ENCODE data around the gene GCKR. TPM values are rescaled to one million over a fixed set of nuclear protein-coding genes. Genes with fewer than 3 reads are reported as not detected.
"Not testable (repeated sequence)": the region's sequence is repeated elsewhere in the genome, so short reads cannot be mapped to it uniquely, and the experiment has no call there.

GCKR gene
- total RNA-seq, 1 experiment from 2014 or later, result not detected

DNA sequence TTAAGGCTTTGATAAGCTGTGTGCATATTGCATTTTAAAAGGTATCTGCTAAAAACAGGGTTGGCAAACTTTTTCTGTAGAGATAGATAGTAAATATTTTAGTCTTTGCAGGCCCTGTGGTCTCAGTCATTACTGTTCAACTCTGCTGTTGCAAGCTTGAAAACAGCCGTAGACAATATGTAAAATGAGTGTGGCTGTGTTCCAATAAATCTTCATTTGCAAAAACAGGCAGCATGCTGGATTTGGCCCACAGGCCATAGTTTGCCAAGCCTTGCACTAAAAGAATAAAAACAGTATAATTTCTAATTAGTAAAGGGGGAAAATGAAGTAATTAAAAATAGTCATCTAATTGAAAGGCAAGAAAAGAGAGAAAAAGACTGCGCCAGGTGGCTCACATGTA lies 35.3 kb downstream of the GCKR start:
- no peak overlapping the region for H3K27ac Mint-ChIP-seq (ENCODE audit: low read depth, unreplicated experiment)
- intact Hi-C loops (cut with micrococcal nuclease), result no loop called here
- peaks cover 5% of the 10 kb centered on the region for H3K9me3 Mint-ChIP-seq (ENCODE audit: unreplicated experiment)
- POLR2A ChIA-PET, result no interaction called here
- H3K4me1 Mint-ChIP-seq (ENCODE audit: insufficient read depth, unreplicated experiment), result peaks cover 4% of the 10 kb centered on the region
- peaks cover 4% of the 10 kb centered on the region for H3K27me3 Mint-ChIP-seq (ENCODE audit: insufficient read depth, unreplicated experiment)
- TF ChIP-seq, protein P1, sequence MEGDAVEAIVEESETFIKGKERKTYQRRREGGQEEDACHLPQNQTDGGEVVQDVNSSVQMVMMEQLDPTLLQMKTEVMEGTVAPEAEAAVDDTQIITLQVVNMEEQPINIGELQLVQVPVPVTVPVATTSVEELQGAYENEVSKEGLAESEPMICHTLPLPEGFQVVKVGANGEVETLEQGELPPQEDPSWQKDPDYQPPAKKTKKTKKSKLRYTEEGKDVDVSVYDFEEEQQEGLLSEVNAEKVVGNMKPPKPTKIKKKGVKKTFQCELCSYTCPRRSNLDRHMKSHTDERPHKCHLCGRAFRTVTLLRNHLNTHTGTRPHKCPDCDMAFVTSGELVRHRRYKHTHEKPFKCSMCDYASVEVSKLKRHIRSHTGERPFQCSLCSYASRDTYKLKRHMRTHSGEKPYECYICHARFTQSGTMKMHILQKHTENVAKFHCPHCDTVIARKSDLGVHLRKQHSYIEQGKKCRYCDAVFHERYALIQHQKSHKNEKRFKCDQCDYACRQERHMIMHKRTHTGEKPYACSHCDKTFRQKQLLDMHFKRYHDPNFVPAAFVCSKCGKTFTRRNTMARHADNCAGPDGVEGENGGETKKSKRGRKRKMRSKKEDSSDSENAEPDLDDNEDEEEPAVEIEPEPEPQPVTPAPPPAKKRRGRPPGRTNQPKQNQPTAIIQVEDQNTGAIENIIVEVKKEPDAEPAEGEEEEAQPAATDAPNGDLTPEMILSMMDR (IDR thresholded peaks at IDR 0.05; ENCODE audit: unreplicated experiment), result no peak
- CTCF ChIA-PET, result interaction anchor here (0.6 kb wide), 1 partner anchor 1369 kb away, joined by 3 read pairs; no protein-coding TSS in a partner anchor
- H3K4me3 Mint-ChIP-seq (ENCODE audit: unreplicated experiment), result no peak overlapping the region
- DNase-seq (ENCODE audit: unreplicated experiment), result no peak
- BruUV-seq (replicated peaks), result no TSS peak
- H3K36me3 Mint-ChIP-seq (ENCODE audit: insufficient read depth, unreplicated experiment), result no peaks in the 10 kb centered on the region

DNA sequence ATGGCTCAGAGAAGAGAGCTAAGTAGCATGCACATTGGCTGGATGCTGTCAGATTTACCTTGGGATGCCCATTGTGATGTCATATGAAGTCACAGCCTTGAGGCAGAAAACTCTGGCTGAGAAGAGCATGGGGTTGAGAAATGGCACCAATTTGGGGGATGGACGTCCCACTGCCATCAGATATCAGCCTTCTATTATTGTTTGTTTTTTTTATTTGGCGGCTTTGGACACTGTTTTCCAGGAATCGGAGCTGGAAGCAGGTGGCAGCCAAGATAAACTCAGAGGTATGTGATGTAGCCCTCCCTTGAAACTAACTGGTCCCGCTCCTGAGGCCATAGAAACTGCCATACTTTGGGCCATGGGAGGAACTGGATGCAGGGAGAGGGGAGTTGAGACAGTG lies 40.6 kb downstream of the GCKR start:
- H3K27ac Mint-ChIP-seq (ENCODE audit: low read depth, unreplicated experiment), result no peak overlapping the region
- no TSS peak for BruUV-seq (replicated peaks)
- intact Hi-C loops (cut with micrococcal nuclease), result no loop called here
- H3K4me3 Mint-ChIP-seq (ENCODE audit: unreplicated experiment), result no peak overlapping the region
- TF ChIP-seq, protein P1 (IDR thresholded peaks at IDR 0.05; ENCODE audit: unreplicated experiment), result no peak
- H3K27me3 Mint-ChIP-seq (ENCODE audit: insufficient read depth, unreplicated experiment), result peaks cover 21% of the 10 kb centered on the region
- H3K36me3 Mint-ChIP-seq (ENCODE audit: insufficient read depth, unreplicated experiment), result no peaks in the 10 kb centered on the region
- H3K4me1 Mint-ChIP-seq (ENCODE audit: insufficient read depth, unreplicated experiment), result no peaks in the 10 kb centered on the region
- DNase-seq (ENCODE audit: unreplicated experiment), result no peak
- CTCF ChIA-PET, result interaction anchor here (1.2 kb wide), 1 partner anchor 19 kb away, joined by 3 read pairs; no protein-coding TSS in a partner anchor
- POLR2A ChIA-PET, result interaction anchor here (0.6 kb wide), 1 partner anchor 14 kb away, joined by 4 read pairs; no protein-coding TSS in a partner anchor
- no peaks in the 10 kb centered on the region for H3K9me3 Mint-ChIP-seq (ENCODE audit: unreplicated experiment)

DNA sequence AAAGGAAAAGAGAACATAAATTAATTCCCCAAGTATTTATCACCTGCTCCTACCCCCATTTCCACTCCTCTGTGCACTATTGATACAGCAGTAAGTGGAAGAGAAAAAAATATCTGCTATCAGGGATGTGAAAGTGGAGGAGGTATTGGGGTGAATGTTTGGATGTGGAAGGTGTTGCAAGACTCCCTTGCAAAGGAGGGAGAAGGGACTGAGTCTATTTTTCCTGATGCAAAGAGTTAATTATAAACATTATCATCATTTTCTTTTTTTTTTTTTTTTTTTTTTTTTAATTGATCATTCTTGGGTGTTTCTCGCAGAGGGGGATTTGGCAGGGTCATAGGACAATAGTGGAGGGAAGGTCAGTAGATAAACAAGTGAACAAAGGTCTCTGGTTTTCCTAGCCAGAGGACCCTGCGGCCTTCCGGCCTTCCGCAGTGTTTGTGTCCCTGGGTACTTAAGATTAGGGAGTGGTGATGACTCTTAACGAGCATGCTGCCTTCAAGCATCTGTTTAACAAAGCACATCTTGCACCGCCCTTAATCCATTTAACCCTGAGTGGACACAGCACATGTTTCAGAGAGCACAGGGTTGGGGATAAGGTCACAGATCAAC lies 42.3 kb downstream of the GCKR start:
- POLR2A ChIA-PET; BruUV-seq (replicated peaks); H3K36me3 Mint-ChIP-seq (ENCODE audit: insufficient read depth, unreplicated experiment); H3K4me3 Mint-ChIP-seq (ENCODE audit: unreplicated experiment); H3K27ac Mint-ChIP-seq (ENCODE audit: low read depth, unreplicated experiment); H3K9me3 Mint-ChIP-seq (ENCODE audit: unreplicated experiment); H3K4me1 Mint-ChIP-seq (ENCODE audit: insufficient read depth, unreplicated experiment); DNase-seq (ENCODE audit: unreplicated experiment); intact Hi-C loops (cut with micrococcal nuclease): not testable (repeated sequence)
- CTCF ChIA-PET, result interaction anchor here (1.2 kb wide), 1 partner anchor 17 kb away, joined by 3 read pairs; no protein-coding TSS in a partner anchor
- H3K27me3 Mint-ChIP-seq (ENCODE audit: insufficient read depth, unreplicated experiment), result peaks cover 21% of the 10 kb centered on the region

DNA sequence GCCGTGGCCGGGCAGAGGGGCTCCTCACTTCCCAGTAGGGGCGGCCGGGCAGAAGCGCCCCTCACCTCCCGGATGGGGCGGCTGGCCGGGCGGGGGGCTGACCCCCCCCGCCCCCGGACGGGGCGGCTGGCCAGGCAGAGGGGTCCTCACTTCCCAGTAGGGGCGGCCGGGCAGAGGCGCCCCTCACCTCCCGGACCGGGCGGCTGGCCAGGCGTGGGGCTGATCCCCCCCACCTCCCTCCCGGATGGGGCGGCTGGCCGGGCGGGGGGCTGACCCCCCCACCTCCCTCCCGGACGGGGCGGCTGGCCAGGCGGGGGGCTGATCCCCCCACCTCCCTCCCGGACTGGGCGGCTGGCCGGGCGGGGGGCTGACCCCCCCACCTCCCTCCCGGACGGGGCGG lies 43.0 kb downstream of the GCKR start:
- BruUV-seq (replicated peaks); DNase-seq (ENCODE audit: unreplicated experiment); H3K27ac Mint-ChIP-seq (ENCODE audit: low read depth, unreplicated experiment); H3K4me1 Mint-ChIP-seq (ENCODE audit: insufficient read depth, unreplicated experiment); H3K9me3 Mint-ChIP-seq (ENCODE audit: unreplicated experiment); intact Hi-C loops (cut with micrococcal nuclease); POLR2A ChIA-PET; CTCF ChIA-PET; H3K4me3 Mint-ChIP-seq (ENCODE audit: unreplicated experiment); H3K36me3 Mint-ChIP-seq (ENCODE audit: insufficient read depth, unreplicated experiment): not testable (repeated sequence)
- H3K27me3 Mint-ChIP-seq (ENCODE audit: insufficient read depth, unreplicated experiment), result peaks cover 21% of the 10 kb centered on the region

DNA sequence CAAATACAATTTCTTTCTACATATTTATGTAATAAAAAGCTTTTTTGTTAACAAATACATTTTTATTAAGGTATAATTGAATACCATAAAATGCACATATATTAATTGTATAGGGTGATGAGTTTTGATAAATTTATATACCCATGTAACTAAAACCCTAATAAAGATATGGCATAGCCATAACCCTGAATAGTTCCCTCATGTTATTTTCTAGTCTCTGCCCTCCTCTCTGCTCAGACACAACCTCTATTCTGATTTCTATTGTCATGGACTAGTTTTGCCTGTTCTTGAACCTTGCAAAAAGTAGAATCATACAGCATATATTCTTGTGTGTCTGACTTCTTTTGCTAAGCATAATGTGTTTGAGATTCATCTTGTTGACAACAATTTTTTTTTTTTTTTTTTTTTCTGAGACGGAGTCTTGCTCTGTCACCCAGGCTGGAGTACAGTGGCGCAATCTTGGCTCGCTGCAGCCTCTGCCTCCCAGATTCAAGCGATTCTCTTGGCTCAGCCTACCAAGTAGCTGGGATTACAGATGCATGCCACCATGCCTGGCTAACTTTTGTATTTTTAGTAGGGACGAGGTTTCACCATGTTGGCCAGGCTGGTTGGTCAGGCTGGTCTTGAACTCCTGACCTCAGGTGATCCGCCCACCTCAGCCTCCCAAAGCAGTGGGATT lies 47.6 kb downstream of the GCKR start:
- TF ChIP-seq, protein P1 (IDR thresholded peaks at IDR 0.05; ENCODE audit: unreplicated experiment), result no peak
- Mint-ChIP-seq H3K9me3 (ENCODE audit: unreplicated experiment) (peaks cover 8% of the 10 kb centered on the region), H3K27ac (ENCODE audit: low read depth, unreplicated experiment) (no peak overlapping the region), H3K4me1 (ENCODE audit: insufficient read depth, unreplicated experiment) (no peaks in the 10 kb centered on the region), H3K4me3 (ENCODE audit: unreplicated experiment) (no peak overlapping the region), H3K36me3 (ENCODE audit: insufficient read depth, unreplicated experiment) (no peaks in the 10 kb centered on the region), H3K27me3 (ENCODE audit: insufficient read depth, unreplicated experiment) (no peaks in the 10 kb centered on the region)
- DNase-seq (ENCODE audit: unreplicated experiment), result no peak
- ChIA-PET POLR2A (no interaction called here), CTCF (no interaction called here)
- intact Hi-C loops (cut with micrococcal nuclease), result no loop called here
- no TSS peak for BruUV-seq (replicated peaks)
